IMR-90 (cell line): ENCODE results near the gene CDNF. TPM values are rescaled to one million over a fixed set of nuclear protein-coding genes. Genes with fewer than 3 reads are reported as not detected.

Experiments used
- ATAC-seq: fragments of 200-7000 bp; cut with Tn5 transposase; 2 replicates; pipeline ENCODE4 v1.9.1; 2020; ENCODE audit warnings: low read depth, mild to moderate bottlenecking, moderate library complexity
- BruUV-seq: library from RNA; stranded (reverse); fragments of 400-500 nt; replicated peaks from 2 replicates; lab custom pipeline; 2021; lab: Mats Ljungman, UMichigan
- CTCF ChIA-PET: fragments of 300-600 bp; formaldehyde crosslinking; extraction: SDS; loops from one replicate; lab custom pipeline; 2021; ENCODE audit warnings: antibody characterized with exemption; lab: Yijun Ruan, JAX
- POLR2A ChIA-PET: fragments of 300-600 bp; sonication (Branson Sonifier 250); formaldehyde crosslinking; loops from one replicate; lab custom pipeline; 2022; ENCODE audit warnings: antibody characterized with exemption; ENCODE audit not compliant: unreplicated experiment; lab: Charles Lee
- DNase-seq: peaks from one replicate; pipeline ENCODE4 v3.0.0; 2013
- H2AFZ ChIP-seq: replicated peaks from 2 replicates; pipeline ENCODE3; 2013; ENCODE audit warnings: low read length, mild to moderate bottlenecking; ENCODE audit not compliant: poor library complexity
- H2AK5ac ChIP-seq: 2 replicates; pipeline ENCODE4 v1.6.1; 2013; ENCODE audit warnings: low read depth, low read length, inconsistent platforms
- H2AK9ac ChIP-seq: replicated peaks from 2 replicates; pipeline ENCODE3; 2013; ENCODE audit warnings: mild to moderate bottlenecking, low read depth, low read length, moderate library complexity; ENCODE audit not compliant: poor library complexity
- H2BK120ac ChIP-seq: 2 replicates; pipeline ENCODE4 v1.6.1; 2013; ENCODE audit warnings: low read depth, low read length, inconsistent platforms
- H2BK15ac ChIP-seq: 3 replicates; pipeline ENCODE4 v1.6.1; 2013; ENCODE audit warnings: low read depth, low read length, inconsistent platforms
- H2BK20ac ChIP-seq: 2 replicates; pipeline ENCODE4 v1.6.1; 2013; ENCODE audit warnings: low read depth, mild to moderate bottlenecking, inconsistent platforms, low read length, moderate library complexity
- H2BK5ac ChIP-seq: 2 replicates; pipeline ENCODE4 v1.6.1; 2013; ENCODE audit warnings: mild to moderate bottlenecking, low read depth, low read length, inconsistent platforms; ENCODE audit not compliant: poor library complexity, severe bottlenecking
- H3K14ac ChIP-seq: replicated peaks from 2 replicates; pipeline ENCODE4 v1.6.1; 2013; ENCODE audit warnings: low read depth, low read length, inconsistent platforms
- H3K18ac ChIP-seq: 2 replicates; pipeline ENCODE4 v1.6.1; 2013; ENCODE audit warnings: low read depth, low read length, control low read depth
- H3K23ac ChIP-seq: 2 replicates; pipeline ENCODE4 v1.6.1; 2013; ENCODE audit warnings: low read depth, low read length, inconsistent platforms
- H3K27ac ChIP-seq: 2 replicates; pipeline ENCODE4 v1.5.1; 2013; ENCODE audit warnings: mild to moderate bottlenecking, control low read depth, low read length; ENCODE audit not compliant: insufficient read depth
- H3K27me3 ChIP-seq: 2 replicates; pipeline ENCODE4 v1.6.1; 2013; ENCODE audit warnings: low read length; ENCODE audit not compliant: control insufficient read depth, insufficient read depth
- H3K36me3 ChIP-seq: 2 replicates; pipeline ENCODE4 v1.6.1; 2013; ENCODE audit warnings: low read length, mixed read lengths; ENCODE audit not compliant: control insufficient read depth, insufficient read depth
- H3K4ac ChIP-seq: 2 replicates; pipeline ENCODE4 v1.6.1; 2013; ENCODE audit warnings: low read depth, low read length, inconsistent platforms
- H3K4me1 ChIP-seq: 2 replicates; pipeline ENCODE4 v1.6.1; 2013; ENCODE audit warnings: low read length, mixed read lengths; ENCODE audit not compliant: control insufficient read depth, insufficient read depth
- H3K4me2 ChIP-seq: 2 replicates; pipeline ENCODE4 v1.6.1; 2013; ENCODE audit warnings: low read depth, mild to moderate bottlenecking, control low read depth, low read length, moderate library complexity
- H3K4me3 ChIP-seq: 2 replicates; pipeline ENCODE4 v1.5.1; 2013; ENCODE audit warnings: low read depth, mild to moderate bottlenecking, control low read depth, low read length, moderate library complexity; ENCODE audit not compliant: insufficient read depth
- H3K56ac ChIP-seq: 2 replicates; pipeline ENCODE4 v1.6.1; 2013; ENCODE audit warnings: low read length, inconsistent platforms; ENCODE audit not compliant: insufficient read depth; ENCODE audit errors: extremely low read depth
- H3K79me1 ChIP-seq, 2 experiments: 2 replicates each; pipeline ENCODE4 v1.6.1; 2013; ENCODE audit warnings: low read length in 2 of 2, inconsistent platforms in 1 of 2, low read depth in 1 of 2
- H3K9ac ChIP-seq: 2 replicates; pipeline ENCODE4 v1.6.1; 2013; ENCODE audit warnings: low read depth, low read length, control low read depth
- H3K9me1 ChIP-seq: 2 replicates; pipeline ENCODE4 v1.6.1; 2013; ENCODE audit warnings: low read length, inconsistent platforms; ENCODE audit not compliant: insufficient read depth
- H3K9me3 ChIP-seq: 2 replicates; pipeline ENCODE4 v1.6.1; 2013; ENCODE audit warnings: low read length; ENCODE audit not compliant: control insufficient read depth, insufficient read depth
- H4K20me1 ChIP-seq: 2 replicates; pipeline ENCODE4 v1.6.1; 2013; ENCODE audit warnings: low read length, inconsistent platforms; ENCODE audit not compliant: insufficient read depth
- H4K5ac ChIP-seq: 2 replicates; pipeline ENCODE4 v1.6.1; 2013; ENCODE audit warnings: mild to moderate bottlenecking, low read depth, low read length, control low read depth
- H4K8ac ChIP-seq, 2 experiments: 2 replicates each; pipeline ENCODE4 v1.6.1; 2013; ENCODE audit warnings: low read depth in 2 of 2, low read length in 2 of 2, control low read depth in 1 of 2, inconsistent platforms in 1 of 2
- H4K91ac ChIP-seq: 2 replicates; pipeline ENCODE4 v1.6.1; 2013; ENCODE audit warnings: low read depth, low read length, inconsistent platforms; ENCODE audit not compliant: insufficient read depth
- CEBPB ChIP-seq: IDR thresholded peaks from 2 replicates; pipeline ENCODE4 v1.6.1; 2012; ENCODE audit warnings: low read depth, low read length, improper control_type of control experiment
- RFX5 ChIP-seq: IDR thresholded peaks from 2 replicates; pipeline ENCODE4 v1.8.0; 2012; ENCODE audit warnings: low read depth, mild to moderate bottlenecking, low read length, moderate library complexity
- WGBS, 2 experiments: methylation state at CpG; one replicate each; pipeline versions ENCODE4 v1.1.5 to v1.1.7; 2013; ENCODE audit warnings: missing lambda C conversion rate in 2 of 2; ENCODE audit not compliant: insufficient read length in 1 of 2; ENCODE audit errors: extremely low coverage in 2 of 2; 5-methylcytosine and 5-hydroxymethylcytosine counted together
- dilution Hi-C: fragments of 300-500 bp; cut with HindIII; formaldehyde crosslinking; loops from one replicate; pipeline ENCODE4 v1.14.3; 2018; ENCODE audit warnings: low sequenced_read_pairs; ENCODE audit not compliant: unreplicated experiment
- in situ Hi-C: fragments of 300-500 bp; cut with MboI; formaldehyde crosslinking; loops from 3 replicates; pipeline ENCODE4 v1.14.3; 2019; ENCODE audit warnings: low sequenced_read_pairs, inconsistent platforms, mixed read lengths
- intact Hi-C: fragments of 100-400 bp; cut with micrococcal nuclease; formaldehyde crosslinking; loops from 2 replicates; pipeline ENCODE4 v1.10.0; 2022
- polyA plus RNA-seq, 3 experiments: library from polyadenylated mRNA; depleted of rRNA; stranded (reverse); fragments of >200 nt; gene quantifications; 2 replicates each; pipeline ENCODE4 v1.2.3, GENCODE V29; 2012; ENCODE audit warnings: low replicate concordance in 1 of 3
- total RNA-seq: library from RNA; depleted of rRNA; stranded (reverse); fragments of >200 nt; gene quantifications from 2 replicates; pipeline ENCODE4 v1.2.3, GENCODE V29; 2012

CDNF gene
- total and polyA plus RNA-seq, 2 of the 4 experiments (the other 2 are of a cell fraction): 0.72 to 1.3 TPM

DNA sequence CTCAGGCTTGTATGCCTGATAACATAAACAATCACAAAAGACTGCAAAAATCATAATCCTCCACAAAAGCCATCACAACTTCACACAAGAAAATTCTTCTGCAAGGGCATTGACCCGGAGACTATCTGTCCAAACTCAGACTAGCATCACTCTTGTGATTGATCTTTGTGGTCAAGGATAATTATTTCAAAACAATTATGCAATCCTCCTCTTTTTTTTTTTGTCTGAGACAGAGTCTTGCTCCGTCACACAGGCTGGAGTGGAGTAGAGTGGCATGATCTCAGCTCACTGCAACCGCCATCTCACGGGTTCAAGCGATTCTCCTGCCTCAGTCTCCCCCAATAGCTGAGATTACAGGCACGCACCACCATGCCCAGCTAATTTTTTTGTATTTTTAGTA, 22.2 kb downstream of the CDNF start:
- Histone ChIP-seq H2AFZ (no peak overlapping the region), H3K4me3 (no peak overlapping the region), H3K79me1 (peaks cover 0 to 1% of the 10 kb centered on the region in 2 experiments; a peak in 1 of 4 replicates), H3K14ac (no peak overlapping the region), H3K9ac (no peak overlapping the region), H2BK5ac (no peak overlapping the region), H3K9me1 (0 out of 2 replicates have a peak, but pooled peaks cover 2% of the 10 kb centered on the region), H3K4ac (no peak overlapping the region), H2AK5ac (no peak overlapping the region), H2BK15ac (no peak overlapping the region), H4K91ac (no peak overlapping the region), H4K20me1 (no peaks in the 10 kb centered on the region), H2BK20ac (no peak overlapping the region), H4K8ac (no peak overlapping the region), H4K5ac (no peak overlapping the region), H3K4me1 (peaks cover 3% of the 10 kb centered on the region), H3K9me3 (no peaks in the 10 kb centered on the region), H3K27me3 (no peaks in the 10 kb centered on the region), H3K27ac (no peak overlapping the region), H3K18ac (no peak overlapping the region), H2BK120ac (no peak overlapping the region), H3K23ac (no peak overlapping the region), H2AK9ac (no peak overlapping the region), H3K4me2 (no peak overlapping the region), H3K56ac (no peak overlapping the region), H3K36me3 (no peaks in the 10 kb centered on the region)
- TF ChIP-seq CEBPB: peak; percentile 72
- TF ChIP-seq RFX5: no peak
- ATAC-seq: no peak
- intact Hi-C loops: no loop called here
- WGBS, 2 experiments: no CpG with 5 or more reads among the region's 6 CpGs
- CTCF ChIA-PET: no interaction called here
- DNase-seq: peak; percentile 39
- BruUV-seq: no TSS peak
- dilution Hi-C loops: no loop called here
- in situ Hi-C loops: loop anchor here (25.0 kb wide), 1 partner anchor 628 kb away; no protein-coding TSS in a partner anchor
- POLR2A ChIA-PET: no interaction called here
